HepG2 (cell line): Measurements from ENCODE around the gene CTU2. TPM values are rescaled to one million over a fixed set of nuclear protein-coding genes. Genes with fewer than 3 reads are reported as not detected.

ENCODE experiments used
- AGO1 ChIP-seq: fragments of 200-400 bp; formaldehyde crosslinking; IDR thresholded peaks from 2 replicates; pipeline ENCODE4 v1.6.1; 2017; ENCODE audit warnings: mild to moderate bottlenecking, low read depth, low read length, moderate library complexity; ENCODE audit not compliant: poor library complexity, severe bottlenecking
- AKNA ChIP-seq: sonication (generic); formaldehyde crosslinking; IDR thresholded peaks from 2 replicates; pipeline ENCODE4 v1.4.0; 2020; ENCODE audit warnings: missing genetic modification reagents, borderline replicate concordance
- ARNT2 ChIP-seq: sonication (generic); formaldehyde crosslinking; IDR thresholded peaks from 2 replicates; pipeline ENCODE4 v1.8.0; 2022; ENCODE audit warnings: mild to moderate bottlenecking, low read depth, missing genetic modification reagents, moderate library complexity
- CREBL2 ChIP-seq: sonication (generic); formaldehyde crosslinking; IDR thresholded peaks from 2 replicates; pipeline ENCODE4 v1.8.1; 2023; ENCODE audit warnings: missing genetic modification reagents, mild to moderate bottlenecking, borderline replicate concordance
- E2F2 ChIP-seq: sonication (generic); formaldehyde crosslinking; IDR thresholded peaks from 2 replicates; pipeline ENCODE4 v1.4.0; 2020; ENCODE audit warnings: missing genetic modification reagents, borderline replicate concordance
- KDM5A ChIP-seq: fragments of 200-600 bp; sonication (generic); IDR thresholded peaks from 2 replicates; pipeline ENCODE4 v1.7.0; 2018; ENCODE audit warnings: antibody characterized with exemption, mild to moderate bottlenecking, low read length, borderline replicate concordance
- SMAD9 ChIP-seq: sonication (generic); formaldehyde crosslinking; IDR thresholded peaks from 2 replicates; pipeline ENCODE4 v1.5.1; 2020; ENCODE audit warnings: mild to moderate bottlenecking, missing genetic modification reagents
- TBP ChIP-seq: sonication (generic); formaldehyde crosslinking; IDR thresholded peaks from 2 replicates; pipeline ENCODE4 v1.5.0; 2020; ENCODE audit warnings: missing genetic modification reagents
- ZBTB46 ChIP-seq: sonication (generic); formaldehyde crosslinking; IDR thresholded peaks from 2 replicates; pipeline ENCODE4 v1.4.0; 2020; ENCODE audit warnings: mild to moderate bottlenecking, missing genetic modification reagents, borderline replicate concordance
- ZHX2 ChIP-seq, 2 experiments: sonication (generic) in 1 of 2; formaldehyde crosslinking in 1 of 2; IDR thresholded peaks; 2 replicates each; pipeline versions ENCODE4 v1.6.1 to v1.9.0; 2014 to 2022; ENCODE audit warnings: antibody characterized with exemption in 1 of 2, borderline replicate concordance in 1 of 2, inconsistent platforms in 1 of 2, low read depth in 1 of 2, missing genetic modification reagents in 1 of 2
- ZMYM2 ChIP-seq: sonication (generic); formaldehyde crosslinking; IDR thresholded peaks from 2 replicates; pipeline ENCODE4 v1.8.0; 2022; ENCODE audit warnings: mild to moderate bottlenecking, missing genetic modification reagents
- ZNF841 ChIP-seq: sonication (generic); formaldehyde crosslinking; IDR thresholded peaks from 2 replicates; pipeline ENCODE4 v1.8.1; 2023; ENCODE audit warnings: missing genetic modification reagents, borderline replicate concordance
- polyA plus RNA-seq, 8 experiments: library from polyadenylated mRNA; depleted of rRNA in 3 of 8; stranded (reverse) in 7 of 8; unstranded in 1 of 8; fragments of >200 nt; fragmentation: Illumina TruSeq in 4 of 8; extraction: Trizol in 4 of 8; gene quantifications; 2 replicates each; pipeline versions ENCODE4 v1.2.1 to v1.2.3, GENCODE V29; 2011 to 2016; ENCODE audit warnings: low read depth in 4 of 8, missing spikeins in 1 of 8, mixed read lengths in 1 of 8; ENCODE audit not compliant: insufficient read depth in 1 of 8
- total RNA-seq, 5 experiments: library from RNA; depleted of rRNA; stranded (reverse); fragments of >200 nt; fragmentation: Illumina TruSeq; extraction: Trizol; gene quantifications; 2 replicates each; pipeline ENCODE4 v1.2.3, GENCODE V29; 2016; ENCODE audit warnings: low read depth in 1 of 5

Gene CTU2
- total and polyA plus RNA-seq, 2 of the 13 experiments (the other 11 are each of a cell fraction or from before 2014, with no cell fraction given), result 13.3 to 21.9 TPM

GRCh38 chr16:88686439-88687253 is 19.7 kb upstream of the CTU2 start, which contains the start of gene SNAI3 (continued):
- TF ChIP-seq AGO1 (no peak), ARNT2 (CRISPR knock-in tag) (peak; percentile 70; the same call in 1 of the 2 replicates), E2F2 (CRISPR knock-in tag) (0 out of 2 replicates have a peak, but pooled peaks have one; percentile 30), ZBTB46 (peak; percentile 86; the same call in 1 of the 2 replicates), TBP (CRISPR knock-in tag) (no peak), ZHX2 (IDR thresholded peaks at IDR 0.05; ENCODE audit: low read depth) (no peak), ZHX2 (CRISPR knock-in tag; IDR thresholded peaks at IDR 0.05; ENCODE audit: borderline replicate concordance) (0 out of 2 replicates have a peak, but pooled peaks have one; percentile 72), SMAD9 (no peak), ZNF841 (CRISPR knock-in tag) (no peak), AKNA (CRISPR knock-in tag) (no peak), KDM5A (no peak), CREBL2 (CRISPR knock-in tag) (no peak), ZMYM2 (CRISPR knock-in tag) (no peak)
